Kidney epithelial cell (primary cell): ENCODE measurements around the gene TBC1D25. TPM values are rescaled to one million over a fixed set of nuclear protein-coding genes. Genes with fewer than 3 reads are reported as not detected.

Experiments
- DNase-seq: peaks from one replicate; pipeline ENCODE4 v3.0.0-alpha.2; 2010; ENCODE audit warnings: low read depth
- H3K27me3 ChIP-seq: 2 replicates; pipeline ENCODE4 v1.6.0; 2011; ENCODE audit warnings: low read length; ENCODE audit not compliant: control insufficient read depth, insufficient read depth
- H3K36me3 ChIP-seq: 2 replicates; pipeline ENCODE4 v1.5.1; 2011; ENCODE audit warnings: low read length; ENCODE audit not compliant: control insufficient read depth, insufficient read depth
- H3K4me3 ChIP-seq: 2 replicates; pipeline ENCODE4 v1.5.1; 2011; ENCODE audit warnings: low read depth, mild to moderate bottlenecking, control low read depth, low read length
- total RNA-seq: library from RNA; depleted of rRNA; stranded (reverse); fragments of >200 nt; gene quantifications from 2 replicates; pipeline ENCODE4 v1.2.3, GENCODE V29; 2015
- TF ChIP-seq, protein P1 (sequence below): IDR thresholded peaks from 2 replicates; pipeline ENCODE4 v1.5.1; 2011; ENCODE audit warnings: mild to moderate bottlenecking, moderate library complexity, low read length, control low read depth, inconsistent platforms; ENCODE audit not compliant: insufficient read depth, poor library complexity, severe bottlenecking

TBC1D25 gene
- total RNA-seq = 6.6 and 10.4 TPM in 2 replicates

DNA sequence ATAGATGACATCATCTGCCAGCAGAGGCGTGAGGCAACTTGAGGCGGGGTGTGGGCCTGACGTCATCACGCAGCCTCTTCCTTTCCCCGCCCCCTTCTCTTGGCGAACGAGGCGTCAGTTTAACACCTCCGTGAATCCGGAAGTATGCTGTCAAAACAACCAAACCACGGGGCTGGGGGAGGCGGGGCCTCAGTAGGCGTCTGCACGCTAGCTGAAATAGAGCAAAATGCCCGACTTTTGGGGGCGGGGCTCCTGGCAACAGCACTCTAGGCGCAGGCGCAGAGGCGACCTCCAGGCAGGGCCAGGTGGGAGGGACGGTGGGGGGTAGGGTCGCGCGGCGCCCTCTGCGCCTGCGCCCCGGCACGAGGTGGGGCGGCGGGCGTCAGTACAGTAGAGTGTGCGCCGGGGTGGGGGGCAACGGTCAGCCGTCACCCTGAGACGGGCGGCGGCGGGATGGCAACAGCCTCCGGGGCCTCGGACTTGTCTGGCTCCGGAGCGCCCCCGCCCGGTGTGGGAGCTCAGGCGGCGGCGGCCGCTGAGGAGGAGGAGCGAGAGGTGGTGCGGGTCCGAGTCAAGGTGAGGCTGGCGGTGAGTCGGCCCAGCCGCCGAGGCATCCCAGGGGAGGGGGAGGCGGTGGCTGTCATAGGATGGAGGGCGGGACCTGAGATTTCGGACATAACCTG, at the start of gene TBC1D25:
Gene TBC1D25, plus strand, starts transcription at position 370 of the 683 bp plus-strand sequence. Its CDS starts 84 bp downstream, at position 454.
- H3K4me3 ChIP-seq = peak within 1 kb of the TSS; percentile 69
- no peaks in the 10 kb centered on the region for H3K36me3 ChIP-seq
- TF ChIP-seq, protein P1, sequence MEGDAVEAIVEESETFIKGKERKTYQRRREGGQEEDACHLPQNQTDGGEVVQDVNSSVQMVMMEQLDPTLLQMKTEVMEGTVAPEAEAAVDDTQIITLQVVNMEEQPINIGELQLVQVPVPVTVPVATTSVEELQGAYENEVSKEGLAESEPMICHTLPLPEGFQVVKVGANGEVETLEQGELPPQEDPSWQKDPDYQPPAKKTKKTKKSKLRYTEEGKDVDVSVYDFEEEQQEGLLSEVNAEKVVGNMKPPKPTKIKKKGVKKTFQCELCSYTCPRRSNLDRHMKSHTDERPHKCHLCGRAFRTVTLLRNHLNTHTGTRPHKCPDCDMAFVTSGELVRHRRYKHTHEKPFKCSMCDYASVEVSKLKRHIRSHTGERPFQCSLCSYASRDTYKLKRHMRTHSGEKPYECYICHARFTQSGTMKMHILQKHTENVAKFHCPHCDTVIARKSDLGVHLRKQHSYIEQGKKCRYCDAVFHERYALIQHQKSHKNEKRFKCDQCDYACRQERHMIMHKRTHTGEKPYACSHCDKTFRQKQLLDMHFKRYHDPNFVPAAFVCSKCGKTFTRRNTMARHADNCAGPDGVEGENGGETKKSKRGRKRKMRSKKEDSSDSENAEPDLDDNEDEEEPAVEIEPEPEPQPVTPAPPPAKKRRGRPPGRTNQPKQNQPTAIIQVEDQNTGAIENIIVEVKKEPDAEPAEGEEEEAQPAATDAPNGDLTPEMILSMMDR = peak; percentile 43
- DNase-seq = peak; percentile 81
- no peaks in the 10 kb centered on the region for H3K27me3 ChIP-seq

- DNase-seq = no peak
- Histone ChIP-seq H3K4me3 (no peak overlapping the region), H3K36me3 (no peaks in the 10 kb centered on the region), H3K27me3 (no peaks in the 10 kb centered on the region)
- TF ChIP-seq, protein P1 = no peak
Observed at GRCh38 chrX:48489892-48490291, 49.6 kb upstream of the TBC1D25 start.

- Histone ChIP-seq H3K4me3 (no peak overlapping the region), H3K36me3 (no peaks in the 10 kb centered on the region), H3K27me3 (no peaks in the 10 kb centered on the region)
- no peak for DNase-seq
- TF ChIP-seq, protein P1 = no peak
Observed at GRCh38 chrX:48490661-48491060, 48.9 kb upstream of the TBC1D25 start.

DNA sequence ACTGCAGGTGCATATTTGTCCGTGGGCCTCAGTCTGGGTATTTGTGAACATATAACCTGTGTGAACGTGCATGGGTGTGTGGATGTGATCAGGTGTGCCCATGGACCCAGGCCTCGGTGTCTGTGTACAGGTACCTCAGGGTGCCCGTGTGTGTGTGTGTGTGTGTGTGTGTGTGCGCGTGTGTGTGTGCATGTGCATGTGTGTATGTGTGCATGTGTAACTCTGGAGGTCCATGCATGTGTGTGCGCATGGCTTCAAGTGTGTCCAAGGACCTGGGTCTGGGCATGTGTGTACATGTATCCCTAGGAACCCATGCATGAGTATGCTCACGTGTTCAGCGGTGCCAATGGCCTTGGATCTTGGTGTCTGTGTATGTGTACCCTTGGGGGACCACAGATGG, 47.7 kb upstream of the TBC1D25 start:
- no peaks in the 10 kb centered on the region for H3K27me3 ChIP-seq
- TF ChIP-seq, protein P1 = no peak
- DNase-seq = no peak
- H3K4me3 ChIP-seq = no peak overlapping the region
- no peaks in the 10 kb centered on the region for H3K36me3 ChIP-seq

DNA sequence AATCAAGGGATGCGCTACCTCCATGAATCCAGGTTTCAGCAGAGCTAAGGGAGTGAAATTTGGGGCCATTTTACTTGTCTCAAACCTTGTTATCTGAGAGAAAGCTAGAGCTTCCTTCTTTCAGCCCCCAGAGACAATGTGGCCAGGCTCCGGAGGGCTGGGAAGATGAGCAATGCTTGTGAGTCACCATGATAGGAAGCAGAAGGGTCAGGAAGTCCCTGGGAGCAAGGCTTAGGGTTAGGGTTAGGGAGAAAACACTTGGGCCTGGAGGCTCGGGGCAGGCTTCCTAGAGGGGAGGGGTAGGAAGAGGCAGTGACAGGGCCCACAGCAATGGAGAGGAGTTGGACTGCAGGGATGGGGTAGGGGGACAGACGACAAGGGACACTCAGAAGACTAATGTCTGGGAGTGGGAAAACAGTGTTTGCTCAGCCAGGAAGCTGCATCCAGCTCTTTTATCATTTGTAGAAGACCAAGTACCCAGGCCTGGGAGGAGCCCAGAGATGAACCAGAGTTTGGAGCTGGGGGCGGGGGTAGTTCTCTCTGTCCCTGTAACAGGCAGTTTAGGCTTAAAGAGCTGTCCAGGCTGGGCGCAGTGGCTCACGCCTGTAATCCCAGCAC, 47.1 kb upstream of the TBC1D25 start:
- Histone ChIP-seq H3K27me3 (no peaks in the 10 kb centered on the region), H3K4me3 (no peak overlapping the region), H3K36me3 (no peaks in the 10 kb centered on the region)
- DNase-seq = no peak
- TF ChIP-seq, protein P1 = no peak
